Measurements from ENCODE around the gene NDUFV2. TPM values are rescaled to one million over a fixed set of nuclear protein-coding genes. Genes with fewer than 3 reads are reported as not detected.

NDUFV2 gene
- total RNA-seq, 1 experiment from 2014 or later = 211 TPM

DNA sequence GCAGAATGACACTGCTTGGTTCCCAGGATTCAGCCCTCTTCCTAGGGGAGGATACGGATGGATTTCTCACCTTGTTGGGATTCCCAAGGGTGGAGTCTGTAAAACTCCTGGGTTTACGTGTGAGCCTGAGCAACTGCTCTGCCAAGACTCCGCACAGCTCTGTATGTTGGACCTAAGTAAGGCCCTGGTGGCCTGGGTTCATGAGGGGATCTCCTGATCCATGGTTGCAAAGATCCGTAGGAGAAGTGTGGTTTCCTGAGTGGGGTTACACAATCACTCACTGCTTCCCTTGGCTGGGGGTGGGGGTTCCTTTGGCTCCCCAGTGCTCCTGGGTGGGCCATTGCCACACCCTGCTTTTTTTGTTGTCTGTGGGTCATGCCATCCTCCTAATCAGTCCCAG is 71.8 kb downstream of the NDUFV2 start:
- Mint-ChIP-seq H3K4me3 (ENCODE audit: unreplicated experiment) (no peak overlapping the region), H3K36me3 (ENCODE audit: insufficient read depth, unreplicated experiment) (no peaks in the 10 kb centered on the region), H3K27ac (ENCODE audit: unreplicated experiment) (no peak overlapping the region), H3K9me3 (ENCODE audit: unreplicated experiment) (no peaks in the 10 kb centered on the region), H3K4me1 (ENCODE audit: low read depth, unreplicated experiment) (no peaks in the 10 kb centered on the region), H3K27me3 (ENCODE audit: insufficient read depth, unreplicated experiment) (no peaks in the 10 kb centered on the region)
- TF ChIP-seq, protein P1, sequence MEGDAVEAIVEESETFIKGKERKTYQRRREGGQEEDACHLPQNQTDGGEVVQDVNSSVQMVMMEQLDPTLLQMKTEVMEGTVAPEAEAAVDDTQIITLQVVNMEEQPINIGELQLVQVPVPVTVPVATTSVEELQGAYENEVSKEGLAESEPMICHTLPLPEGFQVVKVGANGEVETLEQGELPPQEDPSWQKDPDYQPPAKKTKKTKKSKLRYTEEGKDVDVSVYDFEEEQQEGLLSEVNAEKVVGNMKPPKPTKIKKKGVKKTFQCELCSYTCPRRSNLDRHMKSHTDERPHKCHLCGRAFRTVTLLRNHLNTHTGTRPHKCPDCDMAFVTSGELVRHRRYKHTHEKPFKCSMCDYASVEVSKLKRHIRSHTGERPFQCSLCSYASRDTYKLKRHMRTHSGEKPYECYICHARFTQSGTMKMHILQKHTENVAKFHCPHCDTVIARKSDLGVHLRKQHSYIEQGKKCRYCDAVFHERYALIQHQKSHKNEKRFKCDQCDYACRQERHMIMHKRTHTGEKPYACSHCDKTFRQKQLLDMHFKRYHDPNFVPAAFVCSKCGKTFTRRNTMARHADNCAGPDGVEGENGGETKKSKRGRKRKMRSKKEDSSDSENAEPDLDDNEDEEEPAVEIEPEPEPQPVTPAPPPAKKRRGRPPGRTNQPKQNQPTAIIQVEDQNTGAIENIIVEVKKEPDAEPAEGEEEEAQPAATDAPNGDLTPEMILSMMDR (IDR thresholded peaks at IDR 0.05; ENCODE audit: insufficient read depth in 1 of 2, low read depth in 1 of 2, low read length in 1 of 2, severe bottlenecking in 1 of 2, unreplicated experiment in 1 of 2) = no peak
- intact Hi-C loops (cut with micrococcal nuclease; ENCODE audit: unreplicated experiment) = no loop called here
- DNase-seq = no peak
- no peaks in the 10 kb centered on the region for H3K36me3 ChIP-seq (ENCODE audit: control insufficient read depth, insufficient read depth, low read length)
- H3K9me3 ChIP-seq = no peaks in the 10 kb centered on the region
- ChIA-PET CTCF (interaction anchor here (0.6 kb wide), 1 partner anchor 103 kb away, joined by 3 read pairs; no protein-coding TSS in a partner anchor), POLR2A (no interaction called here)
- BruUV-seq (replicated peaks) = no TSS peak
- no peak overlapping the region for H3K4me3 ChIP-seq (ENCODE audit: low read depth, low read length)
- H3K4me1 ChIP-seq = no peaks in the 10 kb centered on the region
- H3K27me3 ChIP-seq (replicated peaks; ENCODE audit: control insufficient read depth, insufficient read depth, low read length) = no peaks in the 10 kb centered on the region

- H3K4me1 Mint-ChIP-seq (ENCODE audit: low read depth, unreplicated experiment) = no peaks in the 10 kb centered on the region
- ChIA-PET POLR2A (no interaction called here), CTCF (no interaction called here)
- Histone ChIP-seq H3K4me1 (no peaks in the 10 kb centered on the region), H3K9me3 (no peaks in the 10 kb centered on the region), H3K36me3 (ENCODE audit: control insufficient read depth, insufficient read depth, low read length) (no peaks in the 10 kb centered on the region), H3K4me3 (ENCODE audit: low read depth, low read length) (no peak overlapping the region), H3K27me3 (replicated peaks; ENCODE audit: control insufficient read depth, insufficient read depth, low read length) (no peaks in the 10 kb centered on the region)
- BruUV-seq (replicated peaks) = no TSS peak
- H3K27me3 Mint-ChIP-seq (ENCODE audit: insufficient read depth, unreplicated experiment) = no peaks in the 10 kb centered on the region
- no peaks in the 10 kb centered on the region for H3K9me3 Mint-ChIP-seq (ENCODE audit: unreplicated experiment)
- no peak overlapping the region for H3K27ac Mint-ChIP-seq (ENCODE audit: unreplicated experiment)
- DNase-seq = no peak
- intact Hi-C loops (cut with micrococcal nuclease; ENCODE audit: unreplicated experiment) = no loop called here
- no peaks in the 10 kb centered on the region for H3K36me3 Mint-ChIP-seq (ENCODE audit: insufficient read depth, unreplicated experiment)
- TF ChIP-seq, protein P1 (IDR thresholded peaks at IDR 0.05; ENCODE audit: insufficient read depth in 1 of 2, low read depth in 1 of 2, low read length in 1 of 2, severe bottlenecking in 1 of 2, unreplicated experiment in 1 of 2) = no peak
- no peak overlapping the region for H3K4me3 Mint-ChIP-seq (ENCODE audit: unreplicated experiment)
These were observed 72.6 kb downstream of the NDUFV2 start for GRCh38 chr18:9175115-9175514.

DNA sequence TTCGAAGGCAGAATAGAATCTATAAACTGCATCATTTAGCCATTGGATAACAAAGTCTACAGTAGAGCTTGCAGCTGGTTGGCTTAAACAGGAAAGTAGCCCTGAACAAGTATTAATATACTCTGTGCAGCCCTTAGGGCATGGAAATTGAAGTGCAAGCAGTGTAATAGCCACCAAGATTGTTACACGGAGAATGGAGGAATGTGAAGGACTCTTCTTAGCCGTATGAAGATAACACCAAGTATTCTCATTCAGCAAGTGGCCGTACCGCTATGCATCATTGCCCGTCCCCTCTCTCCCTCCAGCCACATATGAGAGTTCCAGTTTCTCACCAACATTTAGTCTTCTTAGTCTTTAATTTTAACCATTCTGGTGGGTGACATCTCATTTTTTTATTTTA is 74.5 kb downstream of the NDUFV2 start:
- no peaks in the 10 kb centered on the region for H3K36me3 ChIP-seq (ENCODE audit: control insufficient read depth, insufficient read depth, low read length)
- no peaks in the 10 kb centered on the region for H3K9me3 Mint-ChIP-seq (ENCODE audit: unreplicated experiment)
- TF ChIP-seq, protein P1 (IDR thresholded peaks at IDR 0.05; ENCODE audit: insufficient read depth in 1 of 2, low read depth in 1 of 2, low read length in 1 of 2, severe bottlenecking in 1 of 2, unreplicated experiment in 1 of 2) = no peak

More for the DNA sequence above, 74.5 kb downstream of the NDUFV2 start:
- intact Hi-C loops (cut with micrococcal nuclease; ENCODE audit: unreplicated experiment) = no loop called here
- BruUV-seq (replicated peaks) = no TSS peak
- Histone ChIP-seq H3K4me1 (no peaks in the 10 kb centered on the region), H3K9me3 (no peaks in the 10 kb centered on the region), H3K27me3 (replicated peaks; ENCODE audit: control insufficient read depth, insufficient read depth, low read length) (no peaks in the 10 kb centered on the region), H3K4me3 (ENCODE audit: low read depth, low read length) (no peak overlapping the region)
- no peaks in the 10 kb centered on the region for H3K36me3 Mint-ChIP-seq (ENCODE audit: insufficient read depth, unreplicated experiment)
- no peak for DNase-seq
- H3K4me1 Mint-ChIP-seq (ENCODE audit: low read depth, unreplicated experiment) = no peaks in the 10 kb centered on the region
- no peak overlapping the region for H3K4me3 Mint-ChIP-seq (ENCODE audit: unreplicated experiment)
- no peak overlapping the region for H3K27ac Mint-ChIP-seq (ENCODE audit: unreplicated experiment)
- H3K27me3 Mint-ChIP-seq (ENCODE audit: insufficient read depth, unreplicated experiment) = no peaks in the 10 kb centered on the region
- CTCF ChIA-PET = no interaction called here
- POLR2A ChIA-PET = no interaction called here
